Neural cell (in vitro differentiated cells): ENCODE measurements around the gene AFAP1. TPM values are rescaled to one million over a fixed set of nuclear protein-coding genes. Genes with fewer than 3 reads are reported as not detected.

Experiments
- H2AFZ ChIP-seq: fragments of 200-600, 300-800 bp; sonication (generic), shearing (Covaris generic); 2 replicates; pipeline ENCODE4 v1.6.0; 2014; ENCODE audit warnings: low read depth, mild to moderate bottlenecking, antibody characterized with exemption, low read length, moderate library complexity
- H3F3A ChIP-seq: fragments of 200-600 bp; shearing (Covaris generic); 2 replicates; pipeline ENCODE4 v1.6.1; 2016; ENCODE audit warnings: mild to moderate bottlenecking, moderate library complexity, mixed read lengths, antibody characterized with exemption, low read length; ENCODE audit not compliant: insufficient read depth, poor library complexity, severe bottlenecking
- H3K27ac ChIP-seq: fragments of 200-600, 300-800 bp; sonication (generic), shearing (Covaris generic); 2 replicates; pipeline ENCODE4 v1.5.1; 2014; ENCODE audit warnings: mild to moderate bottlenecking, low read length, moderate library complexity
- H3K27me3 ChIP-seq: fragments of 300-800, 200-600 bp; sonication (generic), shearing (Covaris generic); 2 replicates; pipeline ENCODE4 v1.6.0; 2014; ENCODE audit warnings: mild to moderate bottlenecking, low read depth, low read length, moderate library complexity; ENCODE audit not compliant: insufficient read depth
- H3K36me3 ChIP-seq: fragments of 300-800, 200-600 bp; sonication (generic), shearing (Covaris generic); 2 replicates; pipeline ENCODE4 v1.5.1; 2014; ENCODE audit warnings: mild to moderate bottlenecking, antibody characterized with exemption, low read length, moderate library complexity; ENCODE audit not compliant: insufficient read depth
- H3K4me2 ChIP-seq: fragments of 300-800, 200-600 bp; sonication (generic), shearing (Covaris generic); 2 replicates; pipeline ENCODE4 v1.6.0; 2014; ENCODE audit warnings: mild to moderate bottlenecking, low read length
- H3K4me3 ChIP-seq: fragments of 300-800, 200-600 bp; sonication (generic), shearing (Covaris generic); 2 replicates; pipeline ENCODE4 v1.5.1; 2014; ENCODE audit warnings: mild to moderate bottlenecking, low read length, moderate library complexity
- H3K79me2 ChIP-seq: fragments of 200-600 bp; shearing (Covaris generic); replicated peaks from 2 replicates; pipeline ENCODE4 v1.6.0; 2014; ENCODE audit warnings: mild to moderate bottlenecking, low read length, moderate library complexity; ENCODE audit not compliant: insufficient read depth
- H3K9ac ChIP-seq: fragments of 300-800, 200-600 bp; sonication (generic), shearing (Covaris generic); 2 replicates; pipeline ENCODE4 v1.6.1; 2016; ENCODE audit warnings: mild to moderate bottlenecking, low read length, mixed read lengths
- H3K9me2 ChIP-seq: fragments of 200-600 bp; shearing (Covaris generic); 2 replicates; pipeline ENCODE4 v1.6.1; 2016; ENCODE audit warnings: mild to moderate bottlenecking, low read length, mixed read lengths; ENCODE audit not compliant: insufficient read depth
- H3K9me3 ChIP-seq: fragments of 200-600, 300-800 bp; sonication (generic), shearing (Covaris generic); 2 replicates; pipeline ENCODE4 v1.6.1; 2016; ENCODE audit warnings: mild to moderate bottlenecking, mixed run types, low read length, moderate library complexity, mixed read lengths
- H4K20me1 ChIP-seq: fragments of 200-600 bp; shearing (Covaris generic); 2 replicates; pipeline ENCODE4 v1.6.1; 2016; ENCODE audit warnings: mild to moderate bottlenecking, mixed run types; ENCODE audit not compliant: insufficient read depth
- EP300 ChIP-seq: fragments of 450-650 bp; conservative IDR thresholded peaks from 2 replicates; pipeline ENCODE4 v1.6.1; 2014; ENCODE audit warnings: antibody characterized with exemption, mild to moderate bottlenecking, moderate library complexity; ENCODE audit not compliant: poor library complexity, severe bottlenecking
- EZH2 ChIP-seq: fragments of 200-600, 300-800 bp; shearing (Covaris generic), sonication (generic); IDR thresholded peaks from 2 replicates; pipeline ENCODE4 v1.6.1; 2014; ENCODE audit warnings: antibody characterized with exemption, low read length, borderline replicate concordance, mild to moderate bottlenecking; ENCODE audit not compliant: insufficient read depth, poor library complexity, severe bottlenecking
- MXI1 ChIP-seq: fragments of 450-650 bp; conservative IDR thresholded peaks from 2 replicates; pipeline ENCODE4 v1.6.1; 2014; ENCODE audit warnings: antibody characterized with exemption, mild to moderate bottlenecking; ENCODE audit not compliant: poor library complexity, severe bottlenecking
- POLR2AphosphoS5 ChIP-seq: IDR thresholded peaks from 2 replicates; pipeline ENCODE4 v1.6.1; 2012
- RAD21 ChIP-seq: fragments of 450-650 bp; conservative IDR thresholded peaks from 2 replicates; pipeline ENCODE4 v1.6.1; 2014; ENCODE audit warnings: antibody characterized with exemption, mild to moderate bottlenecking, moderate library complexity
- REST ChIP-seq: IDR thresholded peaks from 2 replicates; pipeline ENCODE4 v1.6.1; 2012; ENCODE audit warnings: borderline replicate concordance
- SMC3 ChIP-seq: fragments of 450-650 bp; conservative IDR thresholded peaks from 2 replicates; pipeline ENCODE4 v1.6.1; 2014; ENCODE audit warnings: antibody characterized with exemption, mild to moderate bottlenecking, moderate library complexity; ENCODE audit not compliant: poor library complexity
- TAF1 ChIP-seq: IDR thresholded peaks from 2 replicates; pipeline ENCODE4 v1.6.1; 2012; ENCODE audit warnings: low read depth
- polyA plus RNA-seq: library from polyadenylated mRNA; depleted of rRNA; stranded (reverse); fragments of >200 nt; gene quantifications from 2 replicates; pipeline ENCODE4 v1.2.3, GENCODE V29; 2014
- TF ChIP-seq, protein P1 (sequence below): fragments of 450-650 bp; IDR thresholded peaks from 2 replicates; pipeline ENCODE4 v1.5.1; 2014; ENCODE audit warnings: antibody characterized with exemption, mild to moderate bottlenecking, moderate library complexity; ENCODE audit not compliant: poor library complexity, severe bottlenecking

AFAP1 gene
- polyA plus RNA-seq, 1 donor from 2014 or later, result 38.9 TPM

- H3K4me3 ChIP-seq, result no peak overlapping the region
- no peaks in the 10 kb centered on the region for H3K27me3 ChIP-seq
- no peaks in the 10 kb centered on the region for H3K9me2 ChIP-seq
- no peaks in the 10 kb centered on the region for H3K36me3 ChIP-seq
- no peaks in the 10 kb centered on the region for H3K9me3 ChIP-seq
- no peaks in the 10 kb centered on the region for H3F3A ChIP-seq
- TF ChIP-seq EZH2, result no peak
- TF ChIP-seq, protein P1, sequence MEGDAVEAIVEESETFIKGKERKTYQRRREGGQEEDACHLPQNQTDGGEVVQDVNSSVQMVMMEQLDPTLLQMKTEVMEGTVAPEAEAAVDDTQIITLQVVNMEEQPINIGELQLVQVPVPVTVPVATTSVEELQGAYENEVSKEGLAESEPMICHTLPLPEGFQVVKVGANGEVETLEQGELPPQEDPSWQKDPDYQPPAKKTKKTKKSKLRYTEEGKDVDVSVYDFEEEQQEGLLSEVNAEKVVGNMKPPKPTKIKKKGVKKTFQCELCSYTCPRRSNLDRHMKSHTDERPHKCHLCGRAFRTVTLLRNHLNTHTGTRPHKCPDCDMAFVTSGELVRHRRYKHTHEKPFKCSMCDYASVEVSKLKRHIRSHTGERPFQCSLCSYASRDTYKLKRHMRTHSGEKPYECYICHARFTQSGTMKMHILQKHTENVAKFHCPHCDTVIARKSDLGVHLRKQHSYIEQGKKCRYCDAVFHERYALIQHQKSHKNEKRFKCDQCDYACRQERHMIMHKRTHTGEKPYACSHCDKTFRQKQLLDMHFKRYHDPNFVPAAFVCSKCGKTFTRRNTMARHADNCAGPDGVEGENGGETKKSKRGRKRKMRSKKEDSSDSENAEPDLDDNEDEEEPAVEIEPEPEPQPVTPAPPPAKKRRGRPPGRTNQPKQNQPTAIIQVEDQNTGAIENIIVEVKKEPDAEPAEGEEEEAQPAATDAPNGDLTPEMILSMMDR, result no peak
- no peak for TF ChIP-seq EP300
- no peaks in the 10 kb centered on the region for H4K20me1 ChIP-seq
- no peak overlapping the region for H3K9ac ChIP-seq
- H2AFZ ChIP-seq, result no peak overlapping the region
- peaks cover 4% of the 10 kb centered on the region for H3K79me2 ChIP-seq
- no peak overlapping the region for H3K4me2 ChIP-seq
- H3K27ac ChIP-seq, result no peak overlapping the region
These were observed 71.3 kb downstream of the AFAP1 start for GRCh38 chr4:7868436-7868775.

- Histone ChIP-seq H3K79me2 (peaks cover 4% of the 10 kb centered on the region), H3K9ac (no peak overlapping the region), H3K4me3 (no peak overlapping the region), H2AFZ (no peak overlapping the region), H3F3A (no peaks in the 10 kb centered on the region), H4K20me1 (no peaks in the 10 kb centered on the region), H3K9me3 (no peaks in the 10 kb centered on the region), H3K36me3 (no peaks in the 10 kb centered on the region), H3K27ac (no peak overlapping the region), H3K27me3 (no peaks in the 10 kb centered on the region), H3K9me2 (no peaks in the 10 kb centered on the region), H3K4me2 (no peak overlapping the region)
- TF ChIP-seq MXI1 (no peak), TAF1 (no peak), EP300 (no peak), POLR2AphosphoS5 (no peak), RAD21 (no peak), REST (no peak), SMC3 (no peak), EZH2 (no peak)
- TF ChIP-seq, protein P1, result no peak
These were observed 71.8 kb downstream of the AFAP1 start for GRCh38 chr4:7867701-7868435.
